Measurements from ENCODE around the gene CLDN11. TPM values are rescaled to one million over a fixed set of nuclear protein-coding genes. Genes with fewer than 3 reads are reported as not detected.

CLDN11 gene
- total RNA-seq, 1 experiment from 2014 or later, result not detected

DNA sequence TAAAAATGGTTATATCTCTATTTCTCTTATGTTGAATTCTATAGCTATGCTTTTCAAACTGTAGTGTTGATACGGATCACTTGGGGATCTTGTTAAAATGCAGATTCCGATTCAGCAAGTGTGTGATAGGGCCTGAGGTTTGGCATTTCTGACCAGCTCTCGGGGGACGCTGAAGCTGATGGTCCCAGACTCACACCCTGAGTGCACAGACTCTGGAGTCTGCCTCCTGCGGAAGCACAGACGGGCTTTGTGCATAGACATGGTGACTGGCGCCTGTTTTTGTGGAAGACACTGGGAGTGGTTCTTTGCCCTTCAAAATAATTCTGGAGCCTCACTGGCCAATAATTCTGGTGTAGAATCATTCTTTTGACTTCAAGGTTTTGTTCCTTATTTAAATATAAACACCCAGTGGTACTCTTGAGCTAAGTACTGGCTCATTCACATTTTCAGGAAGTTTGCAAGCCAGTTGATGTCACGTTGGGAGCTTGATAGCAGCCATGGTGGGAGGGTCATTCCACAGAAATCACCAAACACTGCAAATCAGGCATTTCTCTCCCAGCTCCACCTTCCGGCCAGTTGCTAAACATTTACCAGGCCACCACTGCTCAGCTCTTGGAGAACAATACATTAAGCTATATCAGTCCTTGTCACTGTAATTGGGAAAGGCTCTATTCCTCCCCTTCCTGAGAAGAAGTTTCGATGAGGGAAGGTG lies 19.2 kb downstream of the CLDN11 start:
- no TSS peak for BruUV-seq (replicated peaks)
- Mint-ChIP-seq H3K4me1 (ENCODE audit: insufficient read depth, unreplicated experiment) (peaks cover 11% of the 10 kb centered on the region), H3K9me3 (ENCODE audit: unreplicated experiment) (no peaks in the 10 kb centered on the region), H3K4me3 (ENCODE audit: unreplicated experiment) (no peak overlapping the region), H3K27me3 (ENCODE audit: insufficient read depth, unreplicated experiment) (no peaks in the 10 kb centered on the region), H3K36me3 (ENCODE audit: insufficient read depth, unreplicated experiment) (no peaks in the 10 kb centered on the region), H3K27ac (ENCODE audit: low read depth, unreplicated experiment) (no peak overlapping the region)
- ChIA-PET CTCF (interaction anchor here (0.7 to 2.0 kb wide), 3 partner anchors 20 to 58 kb away, joined by 5 to 11 read pairs (median 5); no protein-coding TSS in a partner anchor), POLR2A (interaction anchor here (0.8 kb wide), 1 partner anchor 43 kb away, joined by 3 read pairs; no protein-coding TSS in a partner anchor)
- TF ChIP-seq, protein P1, sequence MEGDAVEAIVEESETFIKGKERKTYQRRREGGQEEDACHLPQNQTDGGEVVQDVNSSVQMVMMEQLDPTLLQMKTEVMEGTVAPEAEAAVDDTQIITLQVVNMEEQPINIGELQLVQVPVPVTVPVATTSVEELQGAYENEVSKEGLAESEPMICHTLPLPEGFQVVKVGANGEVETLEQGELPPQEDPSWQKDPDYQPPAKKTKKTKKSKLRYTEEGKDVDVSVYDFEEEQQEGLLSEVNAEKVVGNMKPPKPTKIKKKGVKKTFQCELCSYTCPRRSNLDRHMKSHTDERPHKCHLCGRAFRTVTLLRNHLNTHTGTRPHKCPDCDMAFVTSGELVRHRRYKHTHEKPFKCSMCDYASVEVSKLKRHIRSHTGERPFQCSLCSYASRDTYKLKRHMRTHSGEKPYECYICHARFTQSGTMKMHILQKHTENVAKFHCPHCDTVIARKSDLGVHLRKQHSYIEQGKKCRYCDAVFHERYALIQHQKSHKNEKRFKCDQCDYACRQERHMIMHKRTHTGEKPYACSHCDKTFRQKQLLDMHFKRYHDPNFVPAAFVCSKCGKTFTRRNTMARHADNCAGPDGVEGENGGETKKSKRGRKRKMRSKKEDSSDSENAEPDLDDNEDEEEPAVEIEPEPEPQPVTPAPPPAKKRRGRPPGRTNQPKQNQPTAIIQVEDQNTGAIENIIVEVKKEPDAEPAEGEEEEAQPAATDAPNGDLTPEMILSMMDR (IDR thresholded peaks at IDR 0.05; ENCODE audit: unreplicated experiment), result no peak
- DNase-seq (ENCODE audit: unreplicated experiment), result no peak
- intact Hi-C loops (cut with micrococcal nuclease), result no loop called here

DNA sequence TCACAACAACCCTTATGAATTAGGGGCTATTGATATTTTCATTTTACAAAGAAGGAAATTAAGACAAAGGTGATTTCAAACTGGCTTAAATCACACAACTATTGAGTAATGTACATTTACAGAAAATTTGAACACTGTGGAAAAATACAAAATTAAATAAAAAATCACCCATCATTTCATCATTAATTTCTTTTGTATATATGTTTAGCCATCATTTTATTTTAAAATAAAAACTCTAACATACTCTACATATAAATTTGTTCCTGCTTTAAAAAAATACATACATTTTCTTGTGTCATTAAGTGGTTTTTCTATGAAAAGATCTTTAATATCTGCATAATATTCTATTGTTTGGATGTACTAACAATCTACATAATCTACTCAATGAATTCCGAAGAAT lies 20.2 kb downstream of the CLDN11 start:
- Mint-ChIP-seq H3K4me1 (ENCODE audit: insufficient read depth, unreplicated experiment) (peaks cover 11% of the 10 kb centered on the region), H3K27ac (ENCODE audit: low read depth, unreplicated experiment) (no peak overlapping the region), H3K36me3 (ENCODE audit: insufficient read depth, unreplicated experiment) (no peaks in the 10 kb centered on the region), H3K27me3 (ENCODE audit: insufficient read depth, unreplicated experiment) (no peaks in the 10 kb centered on the region), H3K9me3 (ENCODE audit: unreplicated experiment) (no peaks in the 10 kb centered on the region), H3K4me3 (ENCODE audit: unreplicated experiment) (no peak overlapping the region)
- ChIA-PET POLR2A (no interaction called here), CTCF (interaction anchor here (0.6 to 2.0 kb wide), 3 partner anchors 19 to 402 kb away, joined by 3 to 11 read pairs (median 5); no protein-coding TSS in a partner anchor)
- BruUV-seq (replicated peaks), result no TSS peak
- TF ChIP-seq, protein P1 (IDR thresholded peaks at IDR 0.05; ENCODE audit: unreplicated experiment), result no peak
- intact Hi-C loops (cut with micrococcal nuclease), result no loop called here
- DNase-seq (ENCODE audit: unreplicated experiment), result no peak

DNA sequence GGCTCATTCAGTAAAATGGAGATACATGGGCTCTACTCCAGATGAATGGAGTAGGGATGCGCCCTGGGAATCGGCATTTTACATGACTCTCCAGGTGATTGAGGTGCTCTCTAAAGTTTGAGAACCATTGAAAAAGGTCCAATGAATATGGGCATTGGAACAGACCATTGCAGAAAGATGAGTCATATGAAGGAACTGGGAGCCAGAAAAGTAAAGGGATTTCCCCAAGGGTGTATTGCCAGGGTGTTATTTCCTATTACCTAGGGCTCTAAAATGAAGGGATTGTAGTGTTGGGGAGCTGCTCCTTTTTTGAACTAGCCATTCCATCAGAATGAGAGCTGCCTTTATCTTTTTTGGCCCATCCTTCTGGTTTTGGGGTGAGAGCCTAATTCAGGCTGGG lies 21.7 kb downstream of the CLDN11 start:
- CTCF ChIA-PET, result interaction anchor here (1.0 to 2.3 kb wide), 3 partner anchors 9 to 372 kb away, joined by 3 to 10 read pairs (median 5); no protein-coding TSS in a partner anchor
- Mint-ChIP-seq H3K27me3 (ENCODE audit: insufficient read depth, unreplicated experiment) (no peaks in the 10 kb centered on the region), H3K4me3 (ENCODE audit: unreplicated experiment) (no peak overlapping the region), H3K27ac (ENCODE audit: low read depth, unreplicated experiment) (no peak overlapping the region), H3K36me3 (ENCODE audit: insufficient read depth, unreplicated experiment) (no peaks in the 10 kb centered on the region), H3K9me3 (ENCODE audit: unreplicated experiment) (no peaks in the 10 kb centered on the region), H3K4me1 (ENCODE audit: insufficient read depth, unreplicated experiment) (peaks cover 11% of the 10 kb centered on the region)
- DNase-seq (ENCODE audit: unreplicated experiment), result peak; percentile 76
- intact Hi-C loops (cut with micrococcal nuclease), result no loop called here
- no TSS peak for BruUV-seq (replicated peaks)
- POLR2A ChIA-PET, result interaction anchor here (0.7 to 1.3 kb wide), 5 partner anchors 18 to 345 kb away, joined by 3 read pairs; no protein-coding TSS in a partner anchor
- TF ChIP-seq, protein P1 (IDR thresholded peaks at IDR 0.05; ENCODE audit: unreplicated experiment), result no peak

DNA sequence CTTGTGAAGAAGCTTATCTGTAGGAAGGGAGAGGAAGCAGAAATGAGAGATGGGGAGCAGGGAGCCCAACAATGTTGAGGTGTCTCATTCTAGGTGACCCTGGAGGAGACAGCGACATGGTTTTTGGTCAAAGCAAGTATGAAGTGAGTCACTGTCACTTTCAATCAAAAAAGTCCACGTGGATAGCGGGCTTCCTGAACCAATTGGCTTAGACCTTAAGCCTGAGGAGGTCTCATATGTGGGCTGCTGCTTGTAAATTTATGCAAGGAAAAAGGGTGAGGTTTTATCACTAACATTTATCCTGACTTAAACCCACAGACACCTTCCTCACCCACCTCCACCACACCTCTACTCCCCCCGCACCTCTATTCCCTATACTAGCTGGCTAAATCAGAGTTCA lies 22.7 kb downstream of the CLDN11 start:
- POLR2A ChIA-PET, result interaction anchor here (1.0 to 1.3 kb wide), 2 partner anchors 19 to 28 kb away, joined by 3 read pairs; no protein-coding TSS in a partner anchor
- no peaks in the 10 kb centered on the region for H3K9me3 Mint-ChIP-seq (ENCODE audit: unreplicated experiment)
- no peaks in the 10 kb centered on the region for H3K36me3 Mint-ChIP-seq (ENCODE audit: insufficient read depth, unreplicated experiment)
- peaks cover 11% of the 10 kb centered on the region for H3K4me1 Mint-ChIP-seq (ENCODE audit: insufficient read depth, unreplicated experiment)
- H3K4me3 Mint-ChIP-seq (ENCODE audit: unreplicated experiment), result no peak overlapping the region
- no TSS peak for BruUV-seq (replicated peaks)
- CTCF ChIA-PET, result interaction anchor here (0.6 to 2.3 kb wide), 2 partner anchors 313 to 371 kb away, joined by 4 to 10 read pairs; no protein-coding TSS in a partner anchor
- TF ChIP-seq, protein P1 (IDR thresholded peaks at IDR 0.05; ENCODE audit: unreplicated experiment), result no peak
- DNase-seq (ENCODE audit: unreplicated experiment), result no peak
- H3K27me3 Mint-ChIP-seq (ENCODE audit: insufficient read depth, unreplicated experiment), result no peaks in the 10 kb centered on the region
- intact Hi-C loops (cut with micrococcal nuclease), result no loop called here
- H3K27ac Mint-ChIP-seq (ENCODE audit: low read depth, unreplicated experiment), result no peak overlapping the region

Measured in MCF 10A (cell line).